Smooth muscle cell (in vitro differentiated cells): ENCODE results near the gene CD300C. TPM values are rescaled to one million over a fixed set of nuclear protein-coding genes. Genes with fewer than 3 reads are reported as not detected.

Experiments used
- DNase-seq: peaks from one replicate; lab custom pipeline; 2025; ENCODE audit not compliant: unreplicated experiment; lab: John Stamatoyannopoulos, UW
- H2AFZ ChIP-seq: fragments of 200-600 bp; sonication (generic); 2 replicates; pipeline ENCODE4 v1.6.0; 2016; ENCODE audit warnings: antibody characterized with exemption, low read depth, mild to moderate bottlenecking
- H3F3A ChIP-seq: fragments of 200-600 bp; sonication (generic); 2 replicates; pipeline ENCODE4 v1.6.0; 2017; ENCODE audit warnings: antibody characterized with exemption, low read depth
- H3K27ac ChIP-seq: fragments of 200-600 bp; sonication (generic); 2 replicates; pipeline ENCODE4 v1.5.1; 2016; ENCODE audit warnings: low read depth, mild to moderate bottlenecking
- H3K27me3 ChIP-seq: fragments of 200-600 bp; sonication (generic); 2 replicates; pipeline ENCODE4 v1.6.1; 2016; ENCODE audit warnings: low read depth, mild to moderate bottlenecking
- H3K36me3 ChIP-seq: fragments of 200-600 bp; sonication (generic); 2 replicates; pipeline ENCODE4 v1.5.1; 2016; ENCODE audit warnings: low read depth
- H3K4me1 ChIP-seq: fragments of 200-600 bp; sonication (generic); 2 replicates; pipeline ENCODE4 v1.5.1; 2016; ENCODE audit warnings: low read depth
- H3K4me2 ChIP-seq: fragments of 200-600 bp; sonication (generic); 2 replicates; pipeline ENCODE4 v1.6.0; 2016; ENCODE audit warnings: mild to moderate bottlenecking
- H3K4me3 ChIP-seq: fragments of 200-600 bp; sonication (generic); 2 replicates; pipeline ENCODE4 v1.5.1; 2016; ENCODE audit warnings: mild to moderate bottlenecking
- H3K79me2 ChIP-seq: fragments of 200-600 bp; sonication (generic); 2 replicates; pipeline ENCODE4 v1.6.0; 2016; ENCODE audit warnings: low read depth, mild to moderate bottlenecking
- H3K9ac ChIP-seq: fragments of 200-600 bp; sonication (generic); 2 replicates; pipeline ENCODE4 v1.6.0; 2016; ENCODE audit warnings: low read depth
- H3K9me3 ChIP-seq: fragments of 200-600 bp; sonication (generic); replicated peaks from 2 replicates; pipeline ENCODE4 v1.5.1; 2016; ENCODE audit warnings: low read depth
- H4K20me1 ChIP-seq: fragments of 200-600 bp; sonication (generic); 2 replicates; pipeline ENCODE4 v1.6.0; 2016; ENCODE audit warnings: low read depth
- CTCF ChIP-seq: fragments of 200-600 bp; sonication (generic); IDR thresholded peaks from 2 replicates; pipeline ENCODE4 v1.5.1; 2017; ENCODE audit warnings: borderline replicate concordance, mild to moderate bottlenecking, antibody characterized with exemption; ENCODE audit not compliant: insufficient read depth, poor library complexity, severe bottlenecking
- WGBS: methylation state at CpG from one replicate; pipeline ENCODE4 v1.1.7; 2016; ENCODE audit warnings: low lambda C conversion rate; 5-methylcytosine and 5-hydroxymethylcytosine counted together
- polyA plus RNA-seq: library from polyadenylated mRNA; unstranded; fragments of >200 nt; fragmentation: Nextera tagmentation; extraction: Ambion mirVana; gene quantifications from 2 replicates; pipeline ENCODE4 v1.2.1, GENCODE V29; 2016
- total RNA-seq: library from RNA; depleted of rRNA; stranded (reverse); fragments of >200 nt; gene quantifications from 2 replicates; pipeline ENCODE4 v1.2.3, GENCODE V29; 2014

The CD300C gene
- total and polyA plus RNA-seq, 2 experiments from 2014 or later, result not detected

DNA sequence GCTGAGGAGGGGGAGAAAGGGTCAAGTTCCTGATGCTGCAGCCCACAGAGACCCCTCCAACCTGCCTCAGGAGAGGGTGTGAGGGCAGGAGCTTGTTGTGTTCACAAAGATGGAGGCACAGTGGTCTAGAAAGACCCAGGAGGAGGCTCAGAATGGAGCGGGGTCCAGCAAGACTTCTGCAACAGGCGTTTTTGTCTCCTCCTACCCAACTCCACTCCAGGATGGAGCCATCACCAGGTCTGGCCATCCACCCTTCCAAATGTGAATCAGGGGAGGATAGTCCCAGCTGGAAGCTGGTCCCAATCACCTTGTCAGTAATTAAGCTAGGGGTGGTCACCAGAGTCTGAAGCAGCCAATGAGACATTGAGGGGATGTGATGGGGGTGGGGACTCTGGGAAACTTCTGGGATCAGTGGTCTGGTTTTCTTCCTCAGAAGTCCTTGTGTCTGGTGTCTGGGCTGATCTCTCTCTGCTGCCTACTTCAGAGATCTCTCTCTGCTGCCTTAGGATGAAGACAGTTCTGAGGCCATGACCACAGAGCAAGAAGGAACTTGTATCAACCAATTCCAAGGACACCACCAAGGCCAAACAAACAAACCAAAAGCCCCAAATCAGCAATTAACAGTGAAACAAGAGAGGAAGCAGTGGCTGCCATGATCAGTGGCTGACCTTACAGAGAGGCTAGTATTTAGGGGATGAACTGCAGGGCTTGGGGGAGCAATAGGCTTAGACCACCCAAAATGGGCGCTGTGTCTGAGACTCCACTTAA is 29.2 kb downstream of the CD300C start:
- Histone ChIP-seq H3F3A (no peaks in the 10 kb centered on the region), H3K36me3 (no peaks in the 10 kb centered on the region), H3K4me2 (no peak overlapping the region), H2AFZ (no peak overlapping the region), H3K9me3 (no peaks in the 10 kb centered on the region), H3K4me3 (no peak overlapping the region), H3K9ac (no peak overlapping the region), H4K20me1 (no peaks in the 10 kb centered on the region), H3K27me3 (no peaks in the 10 kb centered on the region), H3K27ac (no peak overlapping the region), H3K4me1 (no peaks in the 10 kb centered on the region), H3K79me2 (no peaks in the 10 kb centered on the region)
- DNase-seq, result no peak
- WGBS, result 89% methylated on average over 3 of the region's 3 CpGs
- TF ChIP-seq CTCF, result no peak

DNA sequence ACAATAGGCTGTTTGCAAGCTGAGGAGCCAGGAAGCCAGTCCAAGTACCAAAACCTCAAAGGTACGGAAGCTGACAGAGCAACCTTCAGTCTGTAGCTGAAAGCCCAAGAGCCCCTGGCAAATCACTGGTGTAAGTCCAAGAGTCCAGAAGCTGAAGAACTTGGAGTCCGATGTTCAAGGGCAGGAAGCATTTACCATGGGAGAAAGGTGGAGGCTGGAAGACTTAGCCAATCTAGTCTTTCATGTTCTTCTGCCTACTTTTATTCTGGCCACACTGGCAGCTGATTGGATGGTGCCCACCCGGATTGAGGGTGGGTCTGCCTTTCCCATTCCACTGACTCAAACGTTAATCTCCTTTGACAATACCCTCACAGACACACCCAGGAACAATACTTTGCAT is 30.0 kb downstream of the CD300C start:
- no peak overlapping the region for H2AFZ ChIP-seq
- H3K27ac ChIP-seq, result no peak overlapping the region
- H3K4me1 ChIP-seq, result no peaks in the 10 kb centered on the region
- no peaks in the 10 kb centered on the region for H3K9me3 ChIP-seq
- H3K36me3 ChIP-seq, result no peaks in the 10 kb centered on the region
- no peak overlapping the region for H3K9ac ChIP-seq
- TF ChIP-seq CTCF, result no peak
- DNase-seq, result no peak
- H4K20me1 ChIP-seq, result no peaks in the 10 kb centered on the region
- no peak overlapping the region for H3K4me2 ChIP-seq
- H3K79me2 ChIP-seq, result no peaks in the 10 kb centered on the region
- no peaks in the 10 kb centered on the region for H3K27me3 ChIP-seq
- no peak overlapping the region for H3K4me3 ChIP-seq
- 83% methylated on average over 4 of the region's 4 CpGs for WGBS
- H3F3A ChIP-seq, result no peaks in the 10 kb centered on the region

DNA sequence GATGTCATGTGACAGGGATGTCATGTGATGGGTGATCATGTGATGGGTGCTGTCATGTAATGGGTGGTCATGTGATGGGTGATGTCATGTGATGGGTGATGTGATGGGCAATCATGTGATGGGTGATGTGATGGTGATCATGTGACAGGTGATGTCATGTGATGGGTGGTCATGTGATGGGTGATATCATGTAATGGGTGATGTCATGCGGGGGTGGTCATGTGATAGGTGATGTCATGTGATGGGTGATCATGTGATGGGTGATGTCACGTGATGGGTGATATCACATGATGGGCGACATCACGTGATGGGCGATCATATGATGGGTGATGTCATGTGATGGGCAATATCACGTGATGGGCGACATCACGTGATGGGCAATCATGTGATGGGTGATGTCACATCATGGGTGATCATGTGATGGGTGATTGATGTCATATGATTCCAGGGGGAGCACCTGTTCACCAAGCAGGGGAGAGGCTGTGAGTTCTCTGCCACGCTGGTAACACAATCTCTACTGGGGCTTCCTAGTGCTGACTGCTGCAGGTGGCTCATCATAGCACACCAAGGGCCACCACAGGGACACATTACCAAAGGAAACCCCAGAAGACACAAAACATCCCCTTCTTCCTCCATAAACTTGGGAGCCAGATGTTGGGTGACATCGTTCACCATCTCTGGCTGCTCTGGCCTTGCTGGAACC is 31.1 kb downstream of the CD300C start:
- H3K4me1 ChIP-seq, result no peaks in the 10 kb centered on the region
- no peaks in the 10 kb centered on the region for H3K36me3 ChIP-seq
- no peaks in the 10 kb centered on the region for H3K27me3 ChIP-seq
- no peaks in the 10 kb centered on the region for H3K79me2 ChIP-seq
- no peaks in the 10 kb centered on the region for H4K20me1 ChIP-seq
- 94% methylated on average over 10 of the region's 10 CpGs for WGBS
- no peak for TF ChIP-seq CTCF
- H3K27ac ChIP-seq, result no peak overlapping the region
- DNase-seq, result no peak
- H3K9me3 ChIP-seq, result no peaks in the 10 kb centered on the region
- no peak overlapping the region for H3K4me2 ChIP-seq
- no peaks in the 10 kb centered on the region for H3F3A ChIP-seq
- H3K9ac ChIP-seq, result no peak overlapping the region
- H2AFZ ChIP-seq, result no peak overlapping the region
- H3K4me3 ChIP-seq, result no peak overlapping the region
